Stomach (tissue), 4 donors: ENCODE results near the gene EIF2A.

ENCODE experiments used
- EP300 ChIP-seq: sonication (generic); formaldehyde crosslinking; IDR thresholded peaks from one replicate; pipeline ENCODE4 v1.6.1; 2017; ENCODE audit warnings: antibody characterized with exemption
- POLR2A ChIP-seq, 4 donors: fragments of 450-650 bp; IDR thresholded peaks; one replicate each; pipeline ENCODE4 v1.6.1; 2016; ENCODE audit warnings: antibody characterized with exemption in 4 of 4, control low read depth in 2 of 4, mild to moderate bottlenecking in 1 of 4, moderate library complexity in 1 of 4
- POLR2AphosphoS5 ChIP-seq, 3 donors: sonication (generic); formaldehyde crosslinking; IDR thresholded peaks; one replicate each; pipeline ENCODE4 v1.6.1; 2016; ENCODE audit warnings: antibody characterized with exemption in 3 of 3
- TF ChIP-seq, protein P1 (sequence below), 7 experiments: fragments of 450-650 bp in 4 of 7; fragments of 200-600 bp in 3 of 7; sonication (generic) in 3 of 7; IDR thresholded peaks; one replicate each; pipeline ENCODE4 v1.5.1; 2016 to 2019; ENCODE audit warnings: antibody characterized with exemption in 7 of 7, control low read depth in 2 of 7, mild to moderate bottlenecking in 1 of 7

DNA sequence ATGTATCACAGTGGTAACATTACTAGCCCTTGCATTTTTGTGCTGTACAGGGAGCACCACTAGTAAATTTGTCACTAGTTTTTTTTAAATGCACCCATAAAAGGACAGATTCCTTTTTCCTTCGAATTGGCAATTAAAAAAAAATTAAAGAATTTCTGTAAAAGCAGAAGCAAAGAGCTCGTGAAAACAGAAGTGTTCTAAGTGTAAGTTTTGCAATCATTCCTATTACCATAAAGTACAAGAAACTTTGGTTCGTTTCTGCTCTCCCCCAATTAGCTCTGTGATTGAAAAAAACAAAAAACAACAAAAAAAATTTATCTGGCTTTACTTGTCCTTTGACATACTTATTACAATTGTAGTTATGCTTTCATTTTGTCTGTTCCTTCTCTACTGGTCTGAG is 5.6 kb upstream of the EIF2A start:
- no peak for TF ChIP-seq POLR2A (IDR thresholded peaks at IDR 0.05)
- TF ChIP-seq, protein P1, sequence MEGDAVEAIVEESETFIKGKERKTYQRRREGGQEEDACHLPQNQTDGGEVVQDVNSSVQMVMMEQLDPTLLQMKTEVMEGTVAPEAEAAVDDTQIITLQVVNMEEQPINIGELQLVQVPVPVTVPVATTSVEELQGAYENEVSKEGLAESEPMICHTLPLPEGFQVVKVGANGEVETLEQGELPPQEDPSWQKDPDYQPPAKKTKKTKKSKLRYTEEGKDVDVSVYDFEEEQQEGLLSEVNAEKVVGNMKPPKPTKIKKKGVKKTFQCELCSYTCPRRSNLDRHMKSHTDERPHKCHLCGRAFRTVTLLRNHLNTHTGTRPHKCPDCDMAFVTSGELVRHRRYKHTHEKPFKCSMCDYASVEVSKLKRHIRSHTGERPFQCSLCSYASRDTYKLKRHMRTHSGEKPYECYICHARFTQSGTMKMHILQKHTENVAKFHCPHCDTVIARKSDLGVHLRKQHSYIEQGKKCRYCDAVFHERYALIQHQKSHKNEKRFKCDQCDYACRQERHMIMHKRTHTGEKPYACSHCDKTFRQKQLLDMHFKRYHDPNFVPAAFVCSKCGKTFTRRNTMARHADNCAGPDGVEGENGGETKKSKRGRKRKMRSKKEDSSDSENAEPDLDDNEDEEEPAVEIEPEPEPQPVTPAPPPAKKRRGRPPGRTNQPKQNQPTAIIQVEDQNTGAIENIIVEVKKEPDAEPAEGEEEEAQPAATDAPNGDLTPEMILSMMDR (IDR thresholded peaks at IDR 0.05), result no peak
- TF ChIP-seq POLR2AphosphoS5 (IDR thresholded peaks at IDR 0.05), result no peak
- TF ChIP-seq EP300, result no peak
